ENCODE measurements around the gene UMODL1.

DNA sequence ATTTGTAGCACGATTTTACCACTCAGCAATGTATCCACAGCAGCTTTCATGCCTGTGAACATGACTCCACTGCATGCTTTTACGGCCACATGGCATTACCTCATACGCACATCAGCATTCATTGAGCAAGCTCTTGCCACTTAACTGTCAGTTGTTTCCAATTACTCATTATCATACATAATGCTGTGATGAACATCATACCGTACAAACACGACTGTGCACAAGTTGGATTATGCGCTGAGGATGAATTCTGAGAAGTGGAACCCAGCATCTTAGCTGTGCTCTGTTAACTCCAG lies 9.6 kb downstream of the UMODL1 start:
- TF ChIP-seq, protein P1, sequence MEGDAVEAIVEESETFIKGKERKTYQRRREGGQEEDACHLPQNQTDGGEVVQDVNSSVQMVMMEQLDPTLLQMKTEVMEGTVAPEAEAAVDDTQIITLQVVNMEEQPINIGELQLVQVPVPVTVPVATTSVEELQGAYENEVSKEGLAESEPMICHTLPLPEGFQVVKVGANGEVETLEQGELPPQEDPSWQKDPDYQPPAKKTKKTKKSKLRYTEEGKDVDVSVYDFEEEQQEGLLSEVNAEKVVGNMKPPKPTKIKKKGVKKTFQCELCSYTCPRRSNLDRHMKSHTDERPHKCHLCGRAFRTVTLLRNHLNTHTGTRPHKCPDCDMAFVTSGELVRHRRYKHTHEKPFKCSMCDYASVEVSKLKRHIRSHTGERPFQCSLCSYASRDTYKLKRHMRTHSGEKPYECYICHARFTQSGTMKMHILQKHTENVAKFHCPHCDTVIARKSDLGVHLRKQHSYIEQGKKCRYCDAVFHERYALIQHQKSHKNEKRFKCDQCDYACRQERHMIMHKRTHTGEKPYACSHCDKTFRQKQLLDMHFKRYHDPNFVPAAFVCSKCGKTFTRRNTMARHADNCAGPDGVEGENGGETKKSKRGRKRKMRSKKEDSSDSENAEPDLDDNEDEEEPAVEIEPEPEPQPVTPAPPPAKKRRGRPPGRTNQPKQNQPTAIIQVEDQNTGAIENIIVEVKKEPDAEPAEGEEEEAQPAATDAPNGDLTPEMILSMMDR (conservative IDR thresholded peaks at IDR 0.05): no peak
- no peak for TF ChIP-seq EZH2 (IDR thresholded peaks at IDR 0.05; ENCODE audit: low read depth)
